Embryonic facial prominence (tissue), 1 donor: ENCODE results near the gene RNF180.
A peak's percentile ranks its signal among the peaks of the same experiment; 100 is the strongest.
"Not testable (repeated sequence)": the region's sequence is repeated elsewhere in the genome, so short reads cannot be mapped to it uniquely, and the experiment has no call there.

Source experiments
- DNase-seq: peaks from one replicate; pipeline ENCODE4 v3.0.0-alpha.2; 2016; ENCODE audit errors: extremely low spot score

RNF180 gene

DNA sequence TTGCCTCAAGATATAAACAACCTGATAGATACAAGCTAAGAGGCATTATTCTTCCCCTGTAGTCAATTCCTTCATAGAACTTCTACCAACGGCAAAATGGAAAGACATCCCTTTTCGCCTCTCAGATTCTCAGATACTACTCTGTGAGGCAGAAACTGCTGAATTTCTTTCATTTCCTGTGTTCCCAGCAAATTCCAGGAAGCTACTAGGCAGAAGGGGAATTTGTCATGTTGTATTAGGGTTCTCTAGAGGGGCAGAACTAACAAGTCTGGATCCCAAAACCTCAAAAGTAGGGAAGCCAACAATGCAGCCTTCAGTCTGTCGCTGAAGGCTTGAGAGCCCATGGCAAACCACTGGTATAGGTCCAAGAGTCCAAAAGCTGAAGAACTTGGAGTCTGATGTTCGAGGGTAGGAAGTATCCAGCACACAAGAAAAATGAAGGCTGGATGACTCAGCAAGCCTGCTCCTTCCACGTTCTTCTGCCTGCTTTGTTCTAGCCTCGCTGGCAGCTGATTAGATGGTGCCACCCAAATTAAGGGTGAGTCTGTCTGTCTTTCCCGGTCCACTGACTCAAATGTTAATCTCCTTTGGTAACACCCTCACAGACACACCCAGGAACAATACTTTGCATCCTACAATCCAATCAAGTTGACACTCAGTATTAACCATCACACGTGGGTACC, 15.2 kb downstream of the RNF180 start:
- no peak for DNase-seq

DNA sequence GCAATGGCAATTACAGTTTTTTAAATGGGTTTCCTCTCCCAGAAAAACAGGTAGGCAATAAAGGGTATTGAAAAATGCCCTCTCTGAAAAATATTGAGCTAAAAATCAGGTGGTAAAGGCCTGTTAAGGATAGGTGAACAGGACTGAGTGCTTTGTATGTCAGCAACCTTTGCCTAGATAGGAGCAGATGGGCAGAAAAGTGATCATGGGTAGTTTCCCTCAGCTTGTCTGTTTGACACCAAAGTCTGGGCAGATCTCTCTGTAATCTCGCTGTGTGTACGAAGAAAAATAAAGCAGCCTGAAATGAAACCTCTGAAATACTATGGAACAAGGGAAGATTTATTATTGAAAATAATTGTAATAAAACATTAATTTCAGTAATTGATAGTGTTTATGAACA, 15.8 kb downstream of the RNF180 start:
- no peak for DNase-seq

- no peak for DNase-seq
These were observed 18.3 kb downstream of the RNF180 start for GRCh38 chr5:64183956-64184355.

DNA sequence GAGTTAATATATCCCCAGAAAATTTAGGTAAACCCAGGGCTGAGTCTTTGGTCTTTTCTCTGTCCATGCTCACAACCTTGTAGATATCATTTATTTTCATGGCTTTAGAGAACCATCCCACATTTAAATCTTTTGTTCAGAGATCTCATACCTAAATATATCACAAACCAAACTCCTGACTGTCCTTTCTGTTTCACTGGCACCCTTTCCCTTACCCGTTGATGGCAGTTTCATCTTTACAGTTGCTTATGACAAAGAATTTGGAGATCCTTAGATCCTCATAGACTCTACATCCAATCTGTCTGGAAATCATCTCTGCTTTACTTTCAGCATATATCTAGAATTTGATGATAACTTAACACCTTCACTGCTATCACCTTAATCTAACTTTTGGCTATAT, 19.2 kb downstream of the RNF180 start:
- DNase-seq, result no peak

- no peak for DNase-seq
These were observed 23.1 kb downstream of the RNF180 start for GRCh38 chr5:64188776-64189175.

DNA sequence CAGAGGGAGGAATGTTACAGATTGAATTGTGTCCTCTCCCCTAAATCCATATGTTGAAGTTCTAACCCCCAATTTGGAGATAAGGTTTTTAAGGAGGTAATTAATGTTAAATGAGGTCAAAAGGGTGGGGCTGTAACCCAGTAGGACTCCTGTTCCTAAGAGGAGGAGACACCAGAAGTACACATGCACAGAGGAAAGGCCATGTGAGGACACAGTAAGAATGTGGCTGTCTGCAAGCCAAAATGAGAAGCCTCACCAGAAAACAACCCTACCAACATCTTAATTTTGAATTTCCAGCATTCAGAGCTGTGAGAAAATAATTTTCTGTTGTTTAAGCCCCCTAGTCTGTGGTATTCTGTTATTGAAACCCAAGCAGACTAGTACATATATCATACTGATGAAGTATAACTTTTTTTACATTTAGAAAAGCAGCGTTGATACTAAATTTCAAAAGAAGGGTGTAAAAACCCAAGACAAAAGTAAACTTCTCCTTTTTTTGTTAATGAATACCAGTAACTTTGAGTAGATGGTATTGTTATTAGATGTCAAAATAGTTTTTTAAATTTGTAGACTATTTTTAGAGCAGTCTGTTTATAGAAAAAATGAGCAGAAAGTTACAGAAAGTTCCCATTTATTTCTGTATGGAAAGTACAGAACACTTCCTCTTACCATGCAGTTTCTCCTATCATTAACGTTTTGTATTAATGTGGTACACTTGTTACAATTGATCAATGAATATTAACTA, 25.1 kb downstream of the RNF180 start:
- no peak for DNase-seq

DNA sequence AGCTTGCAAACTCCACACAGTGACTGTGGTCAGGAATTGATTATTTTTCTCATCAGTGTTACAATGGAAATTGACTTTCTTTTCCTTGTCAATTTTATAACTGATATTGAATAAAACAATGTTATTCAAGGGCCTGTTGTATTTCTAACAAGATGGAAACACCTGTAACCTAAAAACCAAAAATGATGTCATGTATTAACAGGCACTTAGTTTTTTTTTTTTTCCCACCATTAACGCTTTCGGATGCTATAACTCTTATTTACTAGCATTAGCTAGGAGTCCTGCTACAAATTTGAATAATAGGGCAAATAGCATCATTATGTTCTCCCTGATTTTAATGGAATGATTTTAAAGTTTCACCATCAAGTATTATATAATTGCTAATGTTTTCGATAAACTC, 30.3 kb downstream of the RNF180 start:
- DNase-seq, result no peak

DNA sequence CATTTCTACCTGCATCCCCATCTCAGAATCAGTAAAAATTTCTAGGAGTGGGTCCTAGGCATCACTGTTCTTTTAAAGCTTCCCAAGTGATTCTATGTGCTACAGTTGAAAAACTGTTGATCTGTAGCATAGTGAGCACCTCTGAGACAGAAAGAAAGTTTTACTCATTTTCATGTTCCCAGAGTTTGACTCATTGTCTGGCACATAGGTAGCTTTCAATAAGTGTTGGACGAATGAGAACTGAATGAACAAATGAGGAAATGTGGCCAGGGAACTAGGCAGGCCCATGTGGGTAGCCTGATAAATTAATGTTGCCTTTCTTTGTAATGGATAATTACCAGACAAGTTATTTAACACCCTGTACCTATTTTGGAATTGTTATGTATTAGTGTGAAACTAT, 33.8 kb downstream of the RNF180 start:
- DNase-seq, result no peak

DNA sequence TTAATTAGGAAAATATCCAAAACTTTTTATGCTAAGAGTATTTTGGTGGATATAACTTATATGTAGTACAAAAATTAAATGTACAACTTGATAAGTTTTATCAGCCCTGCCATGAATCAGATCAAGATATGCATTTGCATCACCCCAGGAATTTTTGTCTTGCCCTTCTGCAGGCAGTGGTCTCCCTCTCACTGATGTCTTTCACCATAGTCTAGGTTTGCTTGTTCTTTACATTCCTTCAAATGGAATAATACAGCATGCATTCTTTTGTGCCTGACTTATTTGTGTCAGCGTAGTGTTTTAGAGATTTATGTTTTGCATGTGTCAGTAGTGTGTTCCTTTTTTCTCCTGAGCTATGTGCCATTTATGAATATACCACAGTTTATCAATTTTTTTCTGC, 36.4 kb downstream of the RNF180 start:
- DNase-seq, result no peak

DNA sequence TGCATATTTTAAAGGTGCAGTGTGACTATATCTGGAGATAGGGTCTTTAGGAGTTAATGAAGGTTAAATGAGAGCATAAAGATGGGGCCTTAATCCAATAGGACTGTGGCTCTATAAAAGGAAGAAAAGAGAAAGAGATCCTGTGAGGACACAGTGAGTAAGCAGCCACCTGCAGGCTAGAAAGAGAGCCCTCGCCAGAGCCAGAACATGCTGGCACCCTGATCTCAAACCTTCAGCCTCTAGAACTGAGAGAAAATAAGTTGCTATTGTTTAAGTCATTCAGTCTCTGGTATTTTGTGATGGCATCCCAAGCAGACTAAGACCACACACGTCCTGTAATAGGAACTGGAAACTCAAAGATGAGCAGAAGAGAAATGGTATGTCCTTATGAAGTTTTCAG, 41.0 kb downstream of the RNF180 start:
- no peak for DNase-seq

DNA sequence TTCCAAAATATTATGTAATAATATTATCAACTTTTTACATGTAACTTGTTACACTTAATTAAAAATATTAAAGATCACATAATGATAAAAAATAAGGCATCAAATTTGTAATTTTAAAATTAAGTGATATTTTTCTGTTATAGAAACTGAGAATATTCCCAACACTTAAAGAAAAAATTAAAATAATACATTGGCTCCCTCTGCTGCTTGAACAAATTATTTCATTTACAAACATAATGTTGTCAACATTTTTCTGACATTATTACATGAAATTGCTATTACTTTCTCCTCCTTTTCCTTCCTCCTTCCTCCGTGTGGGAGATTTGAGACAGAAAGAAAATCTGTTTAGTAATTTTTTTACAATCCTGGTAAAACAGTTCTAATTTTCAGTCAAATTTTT, 42.3 kb downstream of the RNF180 start:
- DNase-seq, result no peak

DNA sequence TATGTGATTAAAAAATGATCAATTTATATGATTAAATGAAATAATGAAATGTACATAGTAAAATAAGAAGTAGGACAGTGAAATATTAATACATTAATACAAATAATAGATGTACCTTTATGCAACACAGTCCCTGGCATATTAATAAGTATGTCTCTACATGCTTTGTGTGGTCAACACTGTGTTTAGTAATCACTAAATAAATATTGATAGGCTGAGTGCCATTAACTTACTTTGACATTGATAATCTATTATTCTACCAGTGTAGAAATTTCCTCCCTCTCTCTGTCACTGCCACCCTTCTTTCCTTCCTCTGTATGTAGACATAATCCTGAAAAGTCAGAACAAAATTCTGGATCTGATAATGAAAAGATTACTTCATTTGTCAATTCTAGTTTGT, 43.7 kb downstream of the RNF180 start:
- no peak for DNase-seq

GRCh38 chr5:64210866-64211265, 45.2 kb downstream of the RNF180 start:
- no peak for DNase-seq

DNA sequence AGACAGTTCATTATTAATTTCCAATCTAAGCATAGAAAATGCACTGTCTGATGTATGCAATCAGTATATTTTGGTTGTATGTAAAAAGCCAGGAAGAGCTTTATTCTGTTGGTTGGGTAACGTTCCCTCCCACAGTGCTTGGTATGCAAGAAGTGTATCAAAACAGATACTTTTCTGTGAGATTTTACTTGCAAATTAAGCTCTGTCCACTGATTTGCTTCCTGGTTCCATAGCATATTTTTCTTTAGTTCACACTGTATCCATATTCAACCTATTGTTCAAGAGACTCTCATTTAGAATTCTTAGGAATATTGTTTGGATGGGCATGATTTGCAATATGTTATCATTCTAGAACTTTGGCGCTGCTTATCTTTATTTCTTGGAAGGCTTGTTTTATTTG, 47.4 kb downstream of the RNF180 start:
- no peak for DNase-seq

DNA sequence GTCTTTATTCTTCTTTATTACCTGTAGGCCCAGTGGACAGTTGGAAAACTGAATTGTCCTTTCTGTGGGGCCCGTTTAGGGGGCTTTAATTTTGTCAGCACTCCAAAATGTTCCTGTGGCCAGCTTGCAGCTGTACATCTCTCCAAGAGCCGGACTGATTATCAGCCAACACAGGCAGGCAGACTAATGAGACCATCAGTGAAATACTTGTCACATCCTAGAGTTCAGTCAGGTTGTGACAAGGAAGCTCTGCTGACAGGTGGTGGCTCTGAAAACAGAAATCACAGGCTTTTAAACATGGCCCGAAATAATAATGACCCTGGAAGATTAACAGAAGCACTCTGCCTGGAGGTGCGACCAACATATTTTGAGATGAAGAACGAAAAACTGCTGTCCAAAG, 47.9 kb downstream of the RNF180 start:
- DNase-seq, result no peak

DNA sequence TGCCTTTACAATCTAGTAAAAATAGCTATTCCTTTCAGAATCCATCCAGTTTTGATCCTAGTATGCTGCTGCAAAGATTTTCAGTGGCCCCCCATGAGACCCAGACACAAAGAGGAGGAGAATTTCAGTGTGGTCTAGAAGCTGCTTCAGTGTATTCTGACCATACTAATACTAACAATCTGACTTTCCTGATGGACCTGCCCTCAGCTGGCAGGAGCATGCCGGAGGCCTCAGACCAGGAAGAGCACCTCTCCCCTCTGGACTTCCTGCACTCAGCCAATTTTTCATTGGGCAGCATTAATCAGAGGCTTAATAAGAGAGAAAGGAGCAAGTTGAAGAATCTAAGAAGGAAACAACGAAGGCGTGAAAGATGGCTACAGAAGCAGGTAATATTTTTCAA, 48.5 kb downstream of the RNF180 start:
- DNase-seq, result no peak

DNA sequence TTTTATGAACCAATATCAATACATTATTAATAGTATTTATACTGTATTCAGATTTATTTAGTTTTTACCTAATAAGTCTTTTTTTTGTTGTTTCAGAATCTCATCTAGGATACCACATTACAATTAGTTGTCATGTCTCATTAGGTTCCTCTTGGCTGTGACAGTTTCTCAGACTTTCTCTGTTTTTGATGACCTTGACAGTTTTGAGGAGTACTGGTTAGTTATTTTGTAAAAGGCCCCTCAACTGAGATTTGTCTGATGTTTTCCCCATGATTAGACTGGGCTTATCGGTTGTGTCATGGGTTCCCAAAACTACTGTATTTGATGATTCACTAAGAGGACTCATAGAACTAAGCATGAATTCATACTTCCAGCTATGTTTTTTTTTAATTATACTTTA, 56.3 kb downstream of the RNF180 start:
- no peak for DNase-seq

DNA sequence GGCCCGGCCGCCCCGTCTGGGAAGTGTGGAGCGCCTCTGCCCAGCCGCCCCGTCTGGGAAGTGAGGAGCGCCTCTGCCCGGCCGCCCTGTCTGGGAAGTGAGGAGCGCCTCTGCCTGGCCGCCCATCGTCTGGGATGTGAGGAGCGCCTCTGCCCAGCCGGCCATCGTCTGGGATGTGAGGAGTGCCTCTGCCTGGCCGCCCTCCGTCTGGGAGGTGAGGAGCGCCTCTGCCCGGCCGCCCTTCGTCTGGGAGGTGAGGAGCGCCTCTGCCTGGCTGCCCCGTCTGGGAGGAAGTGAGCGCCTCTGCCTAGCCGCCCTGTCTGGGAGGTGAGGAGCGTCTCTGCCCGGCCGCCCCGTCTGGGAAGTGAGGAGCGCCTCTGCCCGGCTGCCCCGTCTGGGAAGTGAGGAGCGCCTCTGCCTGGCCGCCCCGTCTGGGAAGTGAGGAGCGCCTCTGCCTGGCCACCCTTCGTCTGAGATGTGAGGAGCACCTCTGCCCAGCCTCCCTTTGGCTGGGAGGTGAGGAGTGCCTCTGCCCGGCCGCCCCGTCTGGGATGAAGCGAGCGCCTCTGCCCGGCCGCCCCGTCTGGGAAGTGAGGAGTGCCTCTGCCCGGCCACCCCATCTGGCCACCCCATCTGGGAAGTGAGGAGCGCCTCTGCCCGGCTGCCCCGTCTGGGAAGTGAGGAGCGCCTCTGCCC, 59.8 kb downstream of the RNF180 start:
- DNase-seq, result not testable (repeated sequence)

DNA sequence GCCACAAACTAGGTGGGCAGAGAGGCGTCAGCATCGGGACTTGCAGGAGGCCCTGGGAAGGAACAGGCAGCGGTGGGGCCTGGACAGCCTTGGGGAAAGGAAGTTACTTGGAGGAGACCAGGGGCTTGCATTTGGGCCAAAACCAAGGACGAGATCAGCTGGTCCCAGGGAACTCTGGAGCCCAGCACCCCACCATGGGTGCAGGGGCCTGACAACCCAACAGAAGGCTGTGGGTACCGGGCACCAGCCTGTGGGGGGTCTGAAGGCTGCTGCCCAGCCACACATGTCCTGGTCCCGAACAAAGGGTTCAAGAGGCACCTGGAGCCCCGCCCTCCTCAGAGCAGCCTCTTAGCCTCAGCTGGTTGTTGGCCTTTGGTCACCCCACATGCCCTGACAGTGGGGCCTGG, 61.5 kb downstream of the RNF180 start:
- DNase-seq, result not testable (repeated sequence)

GRCh38 chr5:64229163-64229774, 63.6 kb downstream of the RNF180 start:
- peak; percentile 57 for DNase-seq

GRCh38 chr5:64260756-64261155, 95.1 kb downstream of the RNF180 start:
- no peak for DNase-seq

GRCh38 chr5:64269164-64269563, 103.5 kb downstream of the RNF180 start:
- DNase-seq, result no peak

- DNase-seq, result no peak
These were observed 107.6 kb downstream of the RNF180 start for GRCh38 chr5:64273276-64273675.
